HEK293 (cell line): ENCODE measurements around the gene SERTAD1.

Experiments
- GLI2 ChIP-seq: fragments of 450-650 bp; formaldehyde crosslinking; IDR thresholded peaks from 2 replicates; pipeline ENCODE4; 2017; ENCODE audit warnings: missing biosample characterization, missing genetic modification characterization, low read depth, borderline replicate concordance
- GLI4 ChIP-seq: fragments of 450-650 bp; formaldehyde crosslinking; IDR thresholded peaks from 2 replicates; pipeline ENCODE4 v1.5.1; 2016; ENCODE audit warnings: missing biosample characterization, missing genetic modification characterization
- HOXC10 ChIP-seq: sonication (generic); formaldehyde crosslinking; IDR thresholded peaks from 2 replicates; pipeline ENCODE4 v1.8.1; 2023; ENCODE audit warnings: mild to moderate bottlenecking, missing genetic modification reagents
- KLF16 ChIP-seq: fragments of 450-650 bp; formaldehyde crosslinking; IDR thresholded peaks from 2 replicates; pipeline ENCODE4 v1.5.1; 2017; ENCODE audit warnings: missing biosample characterization, missing genetic modification characterization
- ZBTB1 ChIP-seq: fragments of 450-650 bp; formaldehyde crosslinking; IDR thresholded peaks from 2 replicates; pipeline ENCODE4 v1.5.1; 2016; ENCODE audit warnings: missing biosample characterization, missing genetic modification characterization
- ZEB2 ChIP-seq: fragments of 450-650 bp; formaldehyde crosslinking; IDR thresholded peaks from 2 replicates; pipeline ENCODE4 v1.5.1; 2016; ENCODE audit warnings: missing biosample characterization, missing genetic modification characterization
- ZFP3 ChIP-seq: fragments of 450-650 bp; formaldehyde crosslinking; IDR thresholded peaks from 2 replicates; pipeline ENCODE4 v1.5.1; 2016; ENCODE audit warnings: low read depth, missing biosample characterization, missing genetic modification characterization
- ZFP69B ChIP-seq: fragments of 450-650 bp; formaldehyde crosslinking; IDR thresholded peaks from 2 replicates; pipeline ENCODE4 v1.5.1; 2016; ENCODE audit warnings: missing biosample characterization, missing genetic modification characterization
- ZNF132 ChIP-seq: fragments of 450-650 bp; formaldehyde crosslinking; IDR thresholded peaks from 2 replicates; pipeline ENCODE4 v1.5.1; 2017; ENCODE audit warnings: missing biosample characterization, missing genetic modification characterization, borderline replicate concordance
- ZNF174 ChIP-seq: fragments of 450-650 bp; formaldehyde crosslinking; IDR thresholded peaks from 2 replicates; pipeline ENCODE4 v1.5.0; 2017; ENCODE audit warnings: missing biosample characterization, mild to moderate bottlenecking, missing genetic modification characterization
- ZNF239 ChIP-seq: fragments of 450-650 bp; formaldehyde crosslinking; IDR thresholded peaks from 2 replicates; pipeline ENCODE4 v1.5.1; 2016; ENCODE audit warnings: missing biosample characterization, missing genetic modification characterization
- ZNF248 ChIP-seq: fragments of 450-650 bp; formaldehyde crosslinking; IDR thresholded peaks from 2 replicates; pipeline ENCODE4 v1.5.1; 2017; ENCODE audit warnings: missing biosample characterization, missing genetic modification characterization
- ZNF324 ChIP-seq: fragments of 450-650 bp; formaldehyde crosslinking; IDR thresholded peaks from 2 replicates; pipeline ENCODE4 v1.5.1; 2016; ENCODE audit warnings: missing biosample characterization, missing genetic modification characterization
- ZNF48 ChIP-seq: fragments of 450-650 bp; formaldehyde crosslinking; IDR thresholded peaks from 2 replicates; pipeline ENCODE4 v1.5.1; 2016; ENCODE audit warnings: missing biosample characterization, missing genetic modification characterization
- ZNF501 ChIP-seq: fragments of 450-650 bp; formaldehyde crosslinking; IDR thresholded peaks from 2 replicates; pipeline ENCODE4 v1.5.1; 2016; ENCODE audit warnings: missing biosample characterization, missing genetic modification characterization
- ZNF558 ChIP-seq: fragments of 450-650 bp; formaldehyde crosslinking; IDR thresholded peaks from 2 replicates; pipeline ENCODE4 v1.5.1; 2016; ENCODE audit warnings: missing biosample characterization, missing genetic modification characterization
- ZNF624 ChIP-seq: fragments of 450-650 bp; formaldehyde crosslinking; IDR thresholded peaks from 2 replicates; pipeline ENCODE4 v1.5.1; 2017; ENCODE audit warnings: missing biosample characterization, missing genetic modification characterization
- ZNF658 ChIP-seq: fragments of 450-650 bp; formaldehyde crosslinking; IDR thresholded peaks from 2 replicates; pipeline ENCODE4; 2016; ENCODE audit warnings: missing biosample characterization, missing genetic modification characterization
- ZNF664 ChIP-seq: fragments of 450-650 bp; formaldehyde crosslinking; IDR thresholded peaks from 2 replicates; pipeline ENCODE4 v1.5.1; 2016; ENCODE audit warnings: missing biosample characterization, missing genetic modification characterization
- ZNF747 ChIP-seq: fragments of 450-650 bp; formaldehyde crosslinking; IDR thresholded peaks from 2 replicates; pipeline ENCODE4 v1.5.1; 2016; ENCODE audit warnings: missing biosample characterization, missing genetic modification characterization
- ZNF843 ChIP-seq: fragments of 450-650 bp; formaldehyde crosslinking; IDR thresholded peaks from 2 replicates; pipeline ENCODE4 v1.5.1; 2016; ENCODE audit warnings: missing biosample characterization, missing genetic modification characterization
- TF ChIP-seq, protein P1 (sequence below): fragments of 450-650 bp; formaldehyde crosslinking; IDR thresholded peaks from 2 replicates; pipeline ENCODE4; 2016; ENCODE audit warnings: missing biosample characterization, missing genetic modification characterization
- TF ChIP-seq, protein P2 (sequence below): fragments of 450-650 bp; formaldehyde crosslinking; IDR thresholded peaks from 2 replicates; pipeline ENCODE4 v1.5.1; 2017; ENCODE audit warnings: missing biosample characterization, missing genetic modification characterization
- TF ChIP-seq, protein P3 (sequence below): fragments of 450-650 bp; formaldehyde crosslinking; IDR thresholded peaks from 2 replicates; pipeline ENCODE4 v1.5.1; 2016; ENCODE audit warnings: missing biosample characterization, missing genetic modification characterization
- TF ChIP-seq, protein P4 (sequence below): fragments of 450-650 bp; formaldehyde crosslinking; conservative IDR thresholded peaks from 2 replicates; pipeline ENCODE4 v1.5.1; 2016; ENCODE audit warnings: low read depth, missing biosample characterization, missing genetic modification characterization
- TF ChIP-seq, protein P5 (sequence below): fragments of 450-650 bp; formaldehyde crosslinking; IDR thresholded peaks from 2 replicates; pipeline ENCODE4 v1.5.1; 2016; ENCODE audit warnings: missing biosample characterization, missing genetic modification characterization
- TF ChIP-seq, protein P6 (sequence below): fragments of 450-650 bp; formaldehyde crosslinking; IDR thresholded peaks from 2 replicates; pipeline ENCODE4 v1.5.1; 2016; ENCODE audit warnings: missing biosample characterization, missing genetic modification characterization

Gene SERTAD1

DNA sequence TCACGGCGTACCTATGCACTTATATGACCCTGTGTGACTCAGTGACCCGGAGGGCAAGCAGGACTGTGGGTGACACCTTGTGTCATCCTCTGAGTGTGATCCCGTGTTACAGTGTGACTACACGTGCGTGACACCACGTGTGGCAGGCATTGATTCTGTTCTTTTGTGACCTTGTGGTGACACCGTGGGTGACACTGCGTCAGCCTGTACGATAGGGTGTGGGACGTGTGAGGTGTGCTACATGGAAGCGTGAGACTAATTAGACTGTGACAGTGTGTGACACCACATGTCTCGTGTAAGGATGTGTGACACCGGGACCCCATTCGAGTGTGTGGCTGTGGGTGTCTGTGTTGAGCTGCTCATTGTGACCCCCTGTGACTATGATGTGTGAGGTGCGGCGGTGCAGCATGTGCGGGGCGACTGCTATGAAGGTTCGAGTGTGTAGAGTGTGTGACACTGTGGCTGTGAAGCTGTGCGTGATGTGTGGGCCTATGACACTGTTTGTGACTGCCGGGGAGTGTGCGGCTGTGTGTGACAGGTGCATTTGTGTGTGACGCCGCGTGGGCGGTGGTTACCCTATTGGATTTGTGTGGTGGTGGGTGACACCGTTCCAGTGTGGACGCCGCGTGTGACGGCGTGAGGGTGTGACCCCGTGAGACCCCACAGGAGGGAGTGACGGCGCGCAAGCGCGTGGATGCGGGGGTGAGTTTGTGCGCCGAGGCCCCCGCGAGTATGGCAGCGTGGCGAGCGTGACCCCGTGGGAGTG, 40.6 kb upstream of the SERTAD1 start (continued):
- TF ChIP-seq, protein P1, sequence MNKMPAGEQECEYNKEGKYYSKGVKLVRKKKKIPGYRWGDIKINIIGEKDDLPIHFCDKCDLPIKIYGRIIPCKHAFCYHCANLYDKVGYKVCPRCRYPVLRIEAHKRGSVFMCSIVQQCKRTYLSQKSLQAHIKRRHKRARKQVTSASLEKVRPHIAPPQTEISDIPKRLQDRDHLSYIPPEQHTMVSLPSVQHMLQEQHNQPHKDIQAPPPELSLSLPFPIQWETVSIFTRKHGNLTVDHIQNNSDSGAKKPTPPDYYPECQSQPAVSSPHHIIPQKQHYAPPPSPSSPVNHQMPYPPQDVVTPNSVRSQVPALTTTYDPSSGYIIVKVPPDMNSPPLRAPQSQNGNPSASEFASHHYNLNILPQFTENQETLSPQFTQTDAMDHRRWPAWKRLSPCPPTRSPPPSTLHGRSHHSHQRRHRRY (tag by site-specific recombination): no peak
- TF ChIP-seq ZFP69B (tag by site-specific recombination) (no peak; the same call in 1 of the 2 replicates), ZBTB1 (tag by site-specific recombination) (no peak), GLI2 (tag by site-specific recombination) (no peak), ZNF48 (tag by site-specific recombination) (no peak), ZNF658 (tag by site-specific recombination) (peak; percentile 18; the same call in 1 of the 2 replicates), KLF16 (no peak), ZNF324 (tag by site-specific recombination) (no peak), ZNF248 (tag by site-specific recombination) (no peak), ZEB2 (tag by site-specific recombination) (no peak), ZNF558 (tag by site-specific recombination) (no peak), ZNF747 (tag by site-specific recombination) (no peak), ZNF624 (tag by site-specific recombination) (no peak), ZNF174 (no peak), ZNF843 (peak; percentile 12; the same call in 1 of the 2 replicates), ZNF239 (no peak), ZNF501 (tag by site-specific recombination) (peak; percentile 77; the same call in 1 of the 2 replicates), HOXC10 (CRISPR knock-in tag) (no peak), ZNF132 (tag by site-specific recombination) (no peak), ZNF664 (tag by site-specific recombination) (no peak), GLI4 (tag by site-specific recombination) (no peak), ZFP3 (tag by site-specific recombination) (no peak)
- TF ChIP-seq, protein P2, sequence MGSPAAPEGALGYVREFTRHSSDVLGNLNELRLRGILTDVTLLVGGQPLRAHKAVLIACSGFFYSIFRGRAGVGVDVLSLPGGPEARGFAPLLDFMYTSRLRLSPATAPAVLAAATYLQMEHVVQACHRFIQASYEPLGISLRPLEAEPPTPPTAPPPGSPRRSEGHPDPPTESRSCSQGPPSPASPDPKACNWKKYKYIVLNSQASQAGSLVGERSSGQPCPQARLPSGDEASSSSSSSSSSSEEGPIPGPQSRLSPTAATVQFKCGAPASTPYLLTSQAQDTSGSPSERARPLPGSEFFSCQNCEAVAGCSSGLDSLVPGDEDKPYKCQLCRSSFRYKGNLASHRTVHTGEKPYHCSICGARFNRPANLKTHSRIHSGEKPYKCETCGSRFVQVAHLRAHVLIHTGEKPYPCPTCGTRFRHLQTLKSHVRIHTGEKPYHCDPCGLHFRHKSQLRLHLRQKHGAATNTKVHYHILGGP (tag by site-specific recombination): no peak
- TF ChIP-seq, protein P3, sequence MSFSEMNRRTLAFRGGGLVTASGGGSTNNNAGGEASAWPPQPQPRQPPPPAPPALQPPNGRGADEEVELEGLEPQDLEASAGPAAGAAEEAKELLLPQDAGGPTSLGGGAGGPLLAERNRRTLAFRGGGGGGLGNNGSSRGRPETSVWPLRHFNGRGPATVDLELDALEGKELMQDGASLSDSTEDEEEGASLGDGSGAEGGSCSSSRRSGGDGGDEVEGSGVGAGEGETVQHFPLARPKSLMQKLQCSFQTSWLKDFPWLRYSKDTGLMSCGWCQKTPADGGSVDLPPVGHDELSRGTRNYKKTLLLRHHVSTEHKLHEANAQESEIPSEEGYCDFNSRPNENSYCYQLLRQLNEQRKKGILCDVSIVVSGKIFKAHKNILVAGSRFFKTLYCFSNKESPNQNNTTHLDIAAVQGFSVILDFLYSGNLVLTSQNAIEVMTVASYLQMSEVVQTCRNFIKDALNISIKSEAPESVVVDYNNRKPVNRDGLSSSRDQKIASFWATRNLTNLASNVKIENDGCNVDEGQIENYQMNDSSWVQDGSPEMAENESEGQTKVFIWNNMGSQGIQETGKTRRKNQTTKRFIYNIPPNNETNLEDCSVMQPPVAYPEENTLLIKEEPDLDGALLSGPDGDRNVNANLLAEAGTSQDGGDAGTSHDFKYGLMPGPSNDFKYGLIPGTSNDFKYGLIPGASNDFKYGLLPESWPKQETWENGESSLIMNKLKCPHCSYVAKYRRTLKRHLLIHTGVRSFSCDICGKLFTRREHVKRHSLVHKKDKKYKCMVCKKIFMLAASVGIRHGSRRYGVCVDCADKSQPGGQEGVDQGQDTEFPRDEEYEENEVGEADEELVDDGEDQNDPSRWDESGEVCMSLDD: peak; percentile 88
- TF ChIP-seq, protein P4, sequence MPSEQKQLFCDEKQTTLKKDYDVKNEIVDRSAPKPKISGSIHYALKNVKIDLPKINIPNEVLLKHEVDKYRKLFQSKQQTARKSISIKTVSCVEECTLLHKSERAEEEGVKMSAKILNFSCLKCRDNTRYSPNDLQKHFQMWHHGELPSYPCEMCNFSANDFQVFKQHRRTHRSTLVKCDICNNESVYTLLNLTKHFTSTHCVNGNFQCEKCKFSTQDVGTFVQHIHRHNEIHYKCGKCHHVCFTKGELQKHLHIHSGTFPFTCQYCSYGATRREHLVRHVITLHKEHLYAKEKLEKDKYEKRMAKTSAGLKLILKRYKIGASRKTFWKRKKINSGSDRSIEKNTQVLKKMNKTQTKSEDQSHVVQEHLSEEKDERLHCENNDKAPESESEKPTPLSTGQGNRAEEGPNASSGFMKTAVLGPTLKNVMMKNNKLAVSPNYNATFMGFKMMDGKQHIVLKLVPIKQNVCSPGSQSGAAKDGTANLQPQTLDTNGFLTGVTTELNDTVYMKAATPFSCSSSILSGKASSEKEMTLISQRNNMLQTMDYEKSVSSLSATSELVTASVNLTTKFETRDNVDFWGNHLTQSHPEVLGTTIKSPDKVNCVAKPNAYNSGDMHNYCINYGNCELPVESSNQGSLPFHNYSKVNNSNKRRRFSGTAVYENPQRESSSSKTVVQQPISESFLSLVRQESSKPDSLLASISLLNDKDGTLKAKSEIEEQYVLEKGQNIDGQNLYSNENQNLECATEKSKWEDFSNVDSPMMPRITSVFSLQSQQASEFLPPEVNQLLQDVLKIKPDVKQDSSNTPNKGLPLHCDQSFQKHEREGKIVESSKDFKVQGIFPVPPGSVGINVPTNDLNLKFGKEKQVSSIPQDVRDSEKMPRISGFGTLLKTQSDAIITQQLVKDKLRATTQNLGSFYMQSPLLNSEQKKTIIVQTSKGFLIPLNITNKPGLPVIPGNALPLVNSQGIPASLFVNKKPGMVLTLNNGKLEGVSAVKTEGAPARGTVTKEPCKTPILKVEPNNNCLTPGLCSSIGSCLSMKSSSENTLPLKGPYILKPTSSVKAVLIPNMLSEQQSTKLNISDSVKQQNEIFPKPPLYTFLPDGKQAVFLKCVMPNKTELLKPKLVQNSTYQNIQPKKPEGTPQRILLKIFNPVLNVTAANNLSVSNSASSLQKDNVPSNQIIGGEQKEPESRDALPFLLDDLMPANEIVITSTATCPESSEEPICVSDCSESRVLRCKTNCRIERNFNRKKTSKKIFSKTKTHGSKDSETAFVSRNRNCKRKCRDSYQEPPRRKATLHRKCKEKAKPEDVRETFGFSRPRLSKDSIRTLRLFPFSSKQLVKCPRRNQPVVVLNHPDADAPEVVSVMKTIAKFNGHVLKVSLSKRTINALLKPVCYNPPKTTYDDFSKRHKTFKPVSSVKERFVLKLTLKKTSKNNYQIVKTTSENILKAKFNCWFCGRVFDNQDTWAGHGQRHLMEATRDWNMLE (tag by site-specific recombination): no peak
- TF ChIP-seq, protein P5, sequence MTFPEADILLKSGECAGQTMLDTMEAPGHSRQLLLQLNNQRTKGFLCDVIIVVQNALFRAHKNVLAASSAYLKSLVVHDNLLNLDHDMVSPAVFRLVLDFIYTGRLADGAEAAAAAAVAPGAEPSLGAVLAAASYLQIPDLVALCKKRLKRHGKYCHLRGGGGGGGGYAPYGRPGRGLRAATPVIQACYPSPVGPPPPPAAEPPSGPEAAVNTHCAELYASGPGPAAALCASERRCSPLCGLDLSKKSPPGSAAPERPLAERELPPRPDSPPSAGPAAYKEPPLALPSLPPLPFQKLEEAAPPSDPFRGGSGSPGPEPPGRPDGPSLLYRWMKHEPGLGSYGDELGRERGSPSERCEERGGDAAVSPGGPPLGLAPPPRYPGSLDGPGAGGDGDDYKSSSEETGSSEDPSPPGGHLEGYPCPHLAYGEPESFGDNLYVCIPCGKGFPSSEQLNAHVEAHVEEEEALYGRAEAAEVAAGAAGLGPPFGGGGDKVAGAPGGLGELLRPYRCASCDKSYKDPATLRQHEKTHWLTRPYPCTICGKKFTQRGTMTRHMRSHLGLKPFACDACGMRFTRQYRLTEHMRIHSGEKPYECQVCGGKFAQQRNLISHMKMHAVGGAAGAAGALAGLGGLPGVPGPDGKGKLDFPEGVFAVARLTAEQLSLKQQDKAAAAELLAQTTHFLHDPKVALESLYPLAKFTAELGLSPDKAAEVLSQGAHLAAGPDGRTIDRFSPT: peak; percentile 75
- TF ChIP-seq, protein P6, sequence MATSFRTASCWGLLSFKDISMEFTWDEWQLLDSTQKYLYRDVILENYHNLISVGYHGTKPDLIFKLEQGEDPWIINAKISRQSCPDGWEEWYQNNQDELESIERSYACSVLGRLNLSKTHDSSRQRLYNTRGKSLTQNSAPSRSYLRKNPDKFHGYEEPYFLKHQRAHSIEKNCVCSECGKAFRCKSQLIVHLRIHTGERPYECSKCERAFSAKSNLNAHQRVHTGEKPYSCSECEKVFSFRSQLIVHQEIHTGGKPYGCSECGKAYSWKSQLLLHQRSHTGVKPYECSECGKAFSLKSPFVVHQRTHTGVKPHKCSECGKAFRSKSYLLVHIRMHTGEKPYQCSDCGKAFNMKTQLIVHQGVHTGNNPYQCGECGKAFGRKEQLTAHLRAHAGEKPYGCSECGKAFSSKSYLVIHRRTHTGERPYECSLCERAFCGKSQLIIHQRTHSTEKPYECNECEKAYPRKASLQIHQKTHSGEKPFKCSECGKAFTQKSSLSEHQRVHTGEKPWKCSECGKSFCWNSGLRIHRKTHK (tag by site-specific recombination): no peak
